WTC11 (cell line): ENCODE data around the gene SPEN. TPM values are rescaled to one million over a fixed set of nuclear protein-coding genes. Genes with fewer than 3 reads are reported as not detected.
A peak's percentile ranks its signal among the peaks of the same experiment; 100 is the strongest.

Source experiments
- ATAC-seq: fragments of 200-7000 bp; cut with Tn5 transposase; 2 replicates; pipeline ENCODE4 v1.10.0; 2021; ENCODE audit warnings: mild to moderate bottlenecking, moderate library complexity
- CTCF ChIA-PET: fragments of 300-600 bp; sonication (Branson Sonifier 250); formaldehyde crosslinking; loops from one replicate; lab custom pipeline; 2021; ENCODE audit warnings: antibody characterized with exemption; lab: Charles Lee
- POLR2A ChIA-PET: fragments of 350-600 bp; sonication (Branson Sonifier 250); formaldehyde crosslinking; loops from one replicate; lab custom pipeline; 2021; ENCODE audit warnings: antibody characterized with exemption; lab: Charles Lee
- DNase-seq: peaks from one replicate; pipeline ENCODE4 v3.0.0; 2021; ENCODE audit warnings: low spot score
- H3K27ac Mint-ChIP-seq: 2 replicates; pipeline ENCODE4 v1.8.0; 2021; ENCODE audit warnings: mixed read lengths
- H3K27me3 Mint-ChIP-seq: 2 replicates; pipeline ENCODE4 v1.8.0; 2021; ENCODE audit warnings: low read depth, mild to moderate bottlenecking, moderate library complexity, mixed read lengths
- H3K36me3 Mint-ChIP-seq: 2 replicates; pipeline ENCODE4 v1.8.0; 2021; ENCODE audit warnings: mixed read lengths
- H3K4me1 Mint-ChIP-seq: 2 replicates; pipeline ENCODE4 v1.8.0; 2022; ENCODE audit warnings: mixed read lengths
- H3K4me3 Mint-ChIP-seq: 2 replicates; pipeline ENCODE4 v1.8.0; 2021; ENCODE audit warnings: mild to moderate bottlenecking, moderate library complexity, mixed read lengths
- H3K9me3 Mint-ChIP-seq: 2 replicates; pipeline ENCODE4 v1.8.0; 2021; ENCODE audit warnings: mixed read lengths
- ARID4B ChIP-seq: sonication (generic); formaldehyde crosslinking; IDR thresholded peaks from 2 replicates; pipeline ENCODE4 v1.8.0; 2023; ENCODE audit warnings: missing genetic modification reagents, mild to moderate bottlenecking, borderline replicate concordance
- ATF6 ChIP-seq: sonication (generic); formaldehyde crosslinking; IDR thresholded peaks from 2 replicates; pipeline ENCODE4 v1.8.1; 2023; ENCODE audit warnings: mild to moderate bottlenecking, missing genetic modification reagents
- CDX4 ChIP-seq: fragments of 250-450 bp; sonication (Bioruptor Pico); IDR thresholded peaks from 2 replicates; pipeline ENCODE4 v1.9.0; 2021; ENCODE audit warnings: moderate library complexity, mild to moderate bottlenecking, inconsistent platforms, borderline replicate concordance
- E2F4 ChIP-seq: sonication (generic); formaldehyde crosslinking; IDR thresholded peaks from 2 replicates; pipeline ENCODE4 v1.8.1; 2022; ENCODE audit warnings: low read depth, mild to moderate bottlenecking, moderate library complexity, missing genetic modification reagents, borderline replicate concordance
- ERG ChIP-seq: fragments of 250-450 bp; sonication (Bioruptor Pico); IDR thresholded peaks from 2 replicates; pipeline ENCODE4 v1.8.0; 2021; ENCODE audit warnings: mild to moderate bottlenecking
- ETV6 ChIP-seq: sonication (generic); formaldehyde crosslinking; IDR thresholded peaks from 2 replicates; pipeline ENCODE4 v1.8.1; 2022; ENCODE audit warnings: mild to moderate bottlenecking, missing genetic modification reagents
- FOXJ3 ChIP-seq: sonication (generic); formaldehyde crosslinking; IDR thresholded peaks from 2 replicates; pipeline ENCODE4 v1.9.0; 2021; ENCODE audit warnings: missing genetic modification reagents, mild to moderate bottlenecking, borderline replicate concordance
- GABPB1 ChIP-seq: sonication (generic); formaldehyde crosslinking; IDR thresholded peaks from 2 replicates; pipeline ENCODE4 v1.8.1; 2023; ENCODE audit warnings: mild to moderate bottlenecking, missing genetic modification reagents
- HMGA2 ChIP-seq: fragments of 250-450 bp; sonication (Bioruptor Pico); IDR thresholded peaks from 2 replicates; pipeline ENCODE4 v1.4.0; 2021; ENCODE audit warnings: mild to moderate bottlenecking, moderate library complexity
- MLX ChIP-seq: sonication (generic); formaldehyde crosslinking; IDR thresholded peaks from 2 replicates; pipeline ENCODE4 v1.8.1; 2023; ENCODE audit warnings: mild to moderate bottlenecking, missing genetic modification reagents, moderate library complexity
- NFATC4 ChIP-seq: fragments of 250-450 bp; sonication (Bioruptor Pico); IDR thresholded peaks from 2 replicates; pipeline ENCODE4 v1.9.0; 2021; ENCODE audit warnings: mild to moderate bottlenecking
- NFE2L1 ChIP-seq: sonication (generic); formaldehyde crosslinking; IDR thresholded peaks from 2 replicates; pipeline ENCODE4 v1.8.1; 2023; ENCODE audit warnings: missing genetic modification reagents
- NR1H2 ChIP-seq: sonication (generic); formaldehyde crosslinking; IDR thresholded peaks from 2 replicates; pipeline ENCODE4 v1.9.0; 2021; ENCODE audit warnings: mild to moderate bottlenecking, moderate library complexity, missing genetic modification reagents
- PRDM15 ChIP-seq: sonication (generic); formaldehyde crosslinking; IDR thresholded peaks from 2 replicates; pipeline ENCODE4 v1.8.0; 2022; ENCODE audit warnings: missing genetic modification reagents
- PREB ChIP-seq: sonication (generic); formaldehyde crosslinking; IDR thresholded peaks from 2 replicates; pipeline ENCODE4 v1.8.1; 2022; ENCODE audit warnings: mild to moderate bottlenecking, missing genetic modification reagents, moderate library complexity, borderline replicate concordance
- SMAD3 ChIP-seq: sonication (generic); formaldehyde crosslinking; IDR thresholded peaks from 2 replicates; pipeline ENCODE4 v1.8.0; 2022; ENCODE audit warnings: missing genetic modification reagents, mild to moderate bottlenecking, borderline replicate concordance
- USF1 ChIP-seq: sonication (generic); formaldehyde crosslinking; IDR thresholded peaks from 2 replicates; pipeline ENCODE4 v1.8.0; 2022; ENCODE audit warnings: mild to moderate bottlenecking, missing genetic modification reagents
- ZNF512 ChIP-seq: sonication (generic); formaldehyde crosslinking; IDR thresholded peaks from 2 replicates; pipeline ENCODE4 v1.8.1; 2022; ENCODE audit warnings: missing genetic modification reagents, borderline replicate concordance
- total RNA-seq: library from RNA; stranded (reverse); gene quantifications from 3 replicates; pipeline ENCODE4 v1.2.3, GENCODE V29; 2021

Gene SPEN
- total RNA-seq, 1 experiment from 2014 or later = 48.8 TPM

GRCh38 chr1:15882665-15883064 is 35.2 kb downstream of the SPEN start (continued):
- no peak for TF ChIP-seq GABPB1 (CRISPR knock-in tag)
- TF ChIP-seq ZNF512 (CRISPR knock-in tag) = no peak
- TF ChIP-seq MLX (CRISPR knock-in tag) = no peak
- no peak for TF ChIP-seq ERG (CRISPR knock-in tag)
- no peak for TF ChIP-seq PRDM15
- no peak for TF ChIP-seq NR1H2 (CRISPR knock-in tag)
- TF ChIP-seq NFATC4 (CRISPR knock-in tag) = no peak
- no peak for TF ChIP-seq USF1 (CRISPR knock-in tag)
- no peak for TF ChIP-seq HMGA2 (CRISPR knock-in tag)
- TF ChIP-seq PREB (CRISPR knock-in tag) = no peak
- no peak for TF ChIP-seq ATF6 (CRISPR knock-in tag)
- TF ChIP-seq ETV6 = no peak
- no peak for TF ChIP-seq NFE2L1 (CRISPR knock-in tag)
- TF ChIP-seq E2F4 (CRISPR knock-in tag) = no peak

GRCh38 chr1:15883326-15883725 is 35.8 kb downstream of the SPEN start:
- Mint-ChIP-seq H3K4me3 (no peak overlapping the region), H3K36me3 (no peaks in the 10 kb centered on the region), H3K27ac (peak overlapping the region; percentile 67), H3K9me3 (no peaks in the 10 kb centered on the region), H3K27me3 (no peaks in the 10 kb centered on the region), H3K4me1 (peaks cover 35% of the 10 kb centered on the region)
- ChIA-PET CTCF (interaction anchor here (0.9 to 1.3 kb wide), 2 partner anchors 55 to 91 kb away, joined by 3 read pairs; no protein-coding TSS in a partner anchor), POLR2A (no interaction called here)
- DNase-seq = no peak
- ATAC-seq = no peak
- TF ChIP-seq SMAD3 (no peak), ARID4B (no peak), CDX4 (CRISPR knock-in tag) (no peak), FOXJ3 (CRISPR knock-in tag) (no peak)
